HG03457 (cell line): ENCODE measurements around the gene CDHR2.

Experiments used
- ATAC-seq: cut with Tn5 transposase; IDR thresholded peaks from one replicate; pipeline ENCODE4 v1.9.1; 2021; ENCODE audit warnings: moderate number of reproducible peaks; ENCODE audit not compliant: unreplicated experiment

Gene CDHR2

GRCh38 chr5:176548967-176549444 is at the start of gene CDHR2:
CDHR2 (plus strand) TSS chr5:176549342; CDS start chr5:176565353, 16,011 bp downstream.
- ATAC-seq, result no peak

GRCh38 chr5:176500511-176500910 is 48.6 kb upstream of the CDHR2 start:
- no peak for ATAC-seq

- ATAC-seq, result no peak
These were observed 47.8 kb upstream of the CDHR2 start for GRCh38 chr5:176501333-176501732.

GRCh38 chr5:176503496-176503895 is 45.6 kb upstream of the CDHR2 start:
- ATAC-seq, result no peak

GRCh38 chr5:176507911-176508310 is 41.2 kb upstream of the CDHR2 start:
- ATAC-seq, result no peak

GRCh38 chr5:176508603-176509002 is 40.5 kb upstream of the CDHR2 start:
- no peak for ATAC-seq

GRCh38 chr5:176513788-176514187 is 35.4 kb upstream of the CDHR2 start:
- no peak for ATAC-seq

GRCh38 chr5:176514244-176514950 is 34.7 kb upstream of the CDHR2 start:
- ATAC-seq, result no peak

GRCh38 chr5:176515396-176515795 is 33.7 kb upstream of the CDHR2 start:
- ATAC-seq, result no peak

GRCh38 chr5:176517053-176517661 is 32.0 kb upstream of the CDHR2 start:
- no peak for ATAC-seq

GRCh38 chr5:176519810-176520720 is 29.1 kb upstream of the CDHR2 start:
- ATAC-seq, result no peak

GRCh38 chr5:176521286-176521685 is 27.9 kb upstream of the CDHR2 start:
- ATAC-seq, result no peak

- no peak for ATAC-seq
These were observed 27.4 kb upstream of the CDHR2 start for GRCh38 chr5:176521699-176522263.

GRCh38 chr5:176524138-176524537 is 25.0 kb upstream of the CDHR2 start:
- ATAC-seq, result no peak

GRCh38 chr5:176524987-176525386 is 24.2 kb upstream of the CDHR2 start:
- no peak for ATAC-seq

- no peak for ATAC-seq
These were observed 23.5 kb upstream of the CDHR2 start for GRCh38 chr5:176525677-176526076.

GRCh38 chr5:176526462-176526861 is 22.7 kb upstream of the CDHR2 start:
- ATAC-seq, result no peak

- no peak for ATAC-seq
These were observed 21.6 kb upstream of the CDHR2 start for GRCh38 chr5:176527246-176528222.

GRCh38 chr5:176528301-176528700 is 20.8 kb upstream of the CDHR2 start:
- no peak for ATAC-seq

- no peak for ATAC-seq
These were observed 20.4 kb upstream of the CDHR2 start for GRCh38 chr5:176528761-176529115.
